Measurements from ENCODE around the gene COL1A2.

COL1A2 gene

DNA sequence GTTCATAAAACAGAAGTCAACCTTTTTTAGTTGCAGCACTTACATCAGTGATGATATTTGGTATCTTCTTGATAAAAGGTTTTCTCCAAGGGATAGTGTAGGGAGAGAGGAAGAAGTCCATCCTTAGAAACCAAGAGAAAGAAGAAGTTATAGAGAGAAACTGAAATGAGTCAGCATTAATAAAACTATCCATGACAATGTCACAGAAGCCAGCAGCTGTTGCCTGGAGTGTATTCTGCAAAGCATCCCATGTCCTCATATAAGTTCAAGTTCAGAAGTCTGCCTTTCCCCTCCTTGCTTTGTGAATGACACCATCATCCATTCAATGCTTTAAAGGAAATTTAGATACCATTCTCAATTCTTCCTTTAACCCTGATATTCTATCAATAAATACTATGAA lies 14.4 kb upstream of the COL1A2 start:
- TF ChIP-seq, protein P1, sequence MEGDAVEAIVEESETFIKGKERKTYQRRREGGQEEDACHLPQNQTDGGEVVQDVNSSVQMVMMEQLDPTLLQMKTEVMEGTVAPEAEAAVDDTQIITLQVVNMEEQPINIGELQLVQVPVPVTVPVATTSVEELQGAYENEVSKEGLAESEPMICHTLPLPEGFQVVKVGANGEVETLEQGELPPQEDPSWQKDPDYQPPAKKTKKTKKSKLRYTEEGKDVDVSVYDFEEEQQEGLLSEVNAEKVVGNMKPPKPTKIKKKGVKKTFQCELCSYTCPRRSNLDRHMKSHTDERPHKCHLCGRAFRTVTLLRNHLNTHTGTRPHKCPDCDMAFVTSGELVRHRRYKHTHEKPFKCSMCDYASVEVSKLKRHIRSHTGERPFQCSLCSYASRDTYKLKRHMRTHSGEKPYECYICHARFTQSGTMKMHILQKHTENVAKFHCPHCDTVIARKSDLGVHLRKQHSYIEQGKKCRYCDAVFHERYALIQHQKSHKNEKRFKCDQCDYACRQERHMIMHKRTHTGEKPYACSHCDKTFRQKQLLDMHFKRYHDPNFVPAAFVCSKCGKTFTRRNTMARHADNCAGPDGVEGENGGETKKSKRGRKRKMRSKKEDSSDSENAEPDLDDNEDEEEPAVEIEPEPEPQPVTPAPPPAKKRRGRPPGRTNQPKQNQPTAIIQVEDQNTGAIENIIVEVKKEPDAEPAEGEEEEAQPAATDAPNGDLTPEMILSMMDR (IDR thresholded peaks at IDR 0.05) = no peak
- no peak overlapping the region for H3K4me3 ChIP-seq
- no peak overlapping the region for H3K27ac ChIP-seq
- no peak for DNase-seq (ENCODE audit: low spot score)

DNA sequence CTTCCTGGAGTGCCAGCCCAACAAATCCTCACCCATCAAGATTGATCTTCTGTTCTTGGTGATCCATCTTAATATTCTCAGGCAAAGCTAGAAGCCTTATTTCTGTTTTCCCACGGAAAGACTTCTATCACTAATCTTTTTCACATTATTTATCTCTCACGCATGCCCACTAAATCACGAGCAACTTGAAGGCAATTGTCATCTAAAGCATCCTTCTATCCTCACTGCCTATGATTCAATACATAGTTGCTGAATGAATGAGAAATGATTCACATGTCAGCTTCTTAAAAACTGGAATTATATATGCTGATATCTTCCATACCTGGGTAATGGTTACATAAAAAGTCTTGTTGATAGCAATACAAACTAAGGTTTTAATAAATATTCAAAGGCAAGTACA lies 12.6 kb upstream of the COL1A2 start:
- no peak for DNase-seq (ENCODE audit: low spot score)
- TF ChIP-seq, protein P1 (IDR thresholded peaks at IDR 0.05) = no peak
- Histone ChIP-seq H3K4me3 (no peak overlapping the region), H3K27ac (no peak overlapping the region)

DNA sequence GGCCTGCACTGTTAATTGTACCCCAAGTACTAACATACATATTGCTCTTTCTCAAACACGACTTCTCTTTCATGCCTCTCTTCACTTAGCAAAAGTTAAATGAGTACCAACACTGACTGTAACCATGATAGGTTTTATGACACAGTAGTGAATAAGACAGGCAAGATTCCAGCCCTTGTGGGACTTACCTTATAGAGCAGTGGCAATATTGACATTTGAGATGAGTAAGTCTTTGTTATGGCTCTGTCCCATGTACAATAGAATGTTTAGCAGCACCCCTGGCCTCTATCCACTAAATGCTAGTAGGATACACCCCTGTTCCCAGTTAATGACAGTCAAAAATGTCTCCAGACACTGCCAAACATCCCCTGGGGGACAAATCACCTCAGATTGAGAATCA lies 11.9 kb upstream of the COL1A2 start:
- TF ChIP-seq, protein P1 (IDR thresholded peaks at IDR 0.05) = no peak
- no peak overlapping the region for H3K4me3 ChIP-seq
- DNase-seq (ENCODE audit: low spot score) = no peak
- H3K27ac ChIP-seq = no peak overlapping the region

DNA sequence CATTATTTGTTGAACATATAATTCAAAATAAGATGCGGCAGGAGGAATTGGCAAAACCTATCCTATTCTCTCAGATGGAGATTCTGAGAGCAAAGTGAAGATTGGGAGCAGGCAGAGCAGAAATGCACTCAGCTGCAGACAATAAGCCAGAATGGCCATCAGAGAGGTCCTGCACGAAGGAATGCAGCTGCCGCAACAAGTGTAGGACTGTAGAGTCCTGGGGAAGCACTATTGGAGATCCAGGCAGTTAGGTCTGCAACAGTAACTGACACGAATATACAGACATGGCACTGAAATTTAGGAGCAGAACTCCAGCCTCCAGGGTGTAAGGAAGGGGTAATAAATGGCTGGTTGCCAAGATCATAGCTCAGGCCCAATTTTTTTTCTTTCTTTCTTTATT lies 10.4 kb upstream of the COL1A2 start:
- DNase-seq (ENCODE audit: low spot score) = no peak
- Histone ChIP-seq H3K4me3 (no peak overlapping the region), H3K27ac (no peak overlapping the region)
- TF ChIP-seq, protein P1 (IDR thresholded peaks at IDR 0.05) = no peak

DNA sequence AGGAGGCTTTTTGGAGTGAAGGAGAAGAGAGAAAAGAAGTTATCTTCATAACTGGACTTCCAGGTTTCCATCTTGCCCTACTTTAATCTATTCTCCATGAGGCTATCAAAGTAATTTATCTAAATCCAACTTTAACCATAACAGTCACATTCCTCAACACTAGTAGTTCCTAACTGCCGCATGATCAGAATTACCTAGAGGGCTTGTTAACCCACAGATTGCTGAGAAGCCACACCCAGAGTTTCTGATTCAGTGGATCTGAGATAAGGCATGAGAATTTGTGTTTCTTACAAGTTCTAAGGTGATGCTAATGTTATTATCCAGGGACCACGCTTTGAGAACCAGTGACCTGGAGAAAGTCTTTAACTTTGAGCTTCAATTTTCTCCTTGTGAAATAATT lies 8.3 kb upstream of the COL1A2 start:
- no peak for DNase-seq (ENCODE audit: low spot score)
- no peak overlapping the region for H3K4me3 ChIP-seq
- H3K27ac ChIP-seq = no peak overlapping the region
- TF ChIP-seq, protein P1 (IDR thresholded peaks at IDR 0.05) = no peak

DNA sequence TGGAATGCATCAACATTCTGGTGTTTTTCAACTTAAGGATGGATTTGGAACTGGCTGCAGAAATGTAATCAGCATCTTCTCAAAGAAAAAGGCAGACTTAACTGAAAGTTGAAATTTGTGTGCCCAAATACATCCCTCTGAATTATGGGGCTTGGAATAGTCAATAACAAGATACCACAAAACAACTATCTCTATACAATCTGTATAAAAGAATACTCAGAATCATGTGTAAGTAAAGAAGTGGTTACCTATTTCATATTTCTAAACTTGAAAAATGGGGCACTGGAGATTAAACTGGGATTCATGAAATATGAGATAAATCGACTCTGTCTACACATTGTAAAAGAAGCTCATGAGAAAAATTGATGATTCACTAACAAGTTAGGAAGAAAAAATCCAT lies 6.2 kb upstream of the COL1A2 start:
- no peak for DNase-seq (ENCODE audit: low spot score)
- Histone ChIP-seq H3K27ac (no peak overlapping the region), H3K4me3 (no peak overlapping the region)
- TF ChIP-seq, protein P1 (IDR thresholded peaks at IDR 0.05) = no peak

DNA sequence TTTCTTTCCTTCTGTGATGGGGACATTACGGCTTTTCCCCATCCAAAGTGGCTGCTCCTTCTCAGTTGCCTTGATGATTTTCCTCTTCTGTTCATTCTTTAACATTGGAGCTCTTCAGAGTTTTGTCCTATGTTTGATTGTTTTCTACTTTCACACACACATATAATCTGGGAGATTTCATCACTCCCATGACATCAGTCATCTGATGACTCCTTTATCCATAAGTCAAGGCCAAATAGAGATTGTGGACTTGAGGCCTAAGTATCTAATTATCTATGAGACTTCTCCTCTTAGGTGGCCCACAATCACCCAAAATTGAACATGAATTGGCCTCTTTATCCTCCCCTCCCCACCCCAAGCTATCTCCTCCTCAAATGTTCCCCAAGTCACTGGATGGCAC lies 5.3 kb upstream of the COL1A2 start:
- Histone ChIP-seq H3K4me3 (no peak overlapping the region), H3K27ac (no peak overlapping the region)
- TF ChIP-seq, protein P1 (IDR thresholded peaks at IDR 0.05) = no peak
- DNase-seq (ENCODE audit: low spot score) = no peak
